Caco-2 (cell line): Measurements from ENCODE around the gene FOXP1. TPM values are rescaled to one million over a fixed set of nuclear protein-coding genes. Genes with fewer than 3 reads are reported as not detected.
A peak's percentile ranks its signal among the peaks of the same experiment; 100 is the strongest.

Experiments used
- BruUV-seq: library from RNA; stranded (reverse); fragments of 400-500 nt; replicated peaks from 2 replicates; lab custom pipeline; 2021; lab: Mats Ljungman, UMichigan
- CTCF ChIA-PET: fragments of 300-600 bp; sonication (Branson Sonifier 250); formaldehyde crosslinking; loops from one replicate; lab custom pipeline; 2022; ENCODE audit warnings: antibody characterized with exemption; lab: Charles Lee
- POLR2A ChIA-PET: fragments of 300-600 bp; sonication (Branson Sonifier 250); formaldehyde crosslinking; loops from one replicate; lab custom pipeline; 2022; ENCODE audit warnings: antibody characterized with exemption; lab: Charles Lee
- DNase-seq, 2 experiments: peaks; one replicate each; pipeline versions ENCODE4 v3.0.0 to v3.0.0-alpha.2; 2020 to 2022
- H3K27me3 ChIP-seq: replicated peaks from 2 replicates; pipeline ENCODE4 v1.6.0; 2011; ENCODE audit warnings: low read length; ENCODE audit not compliant: control insufficient read depth, insufficient read depth
- H3K36me3 ChIP-seq: 2 replicates; pipeline ENCODE4 v1.5.1; 2011; ENCODE audit warnings: low read length; ENCODE audit not compliant: control insufficient read depth, insufficient read depth
- H3K4me1 ChIP-seq: fragments of 250-450 bp; sonication (Bioruptor Pico); 2 replicates; pipeline ENCODE4 v1.5.1; 2020; ENCODE audit warnings: mild to moderate bottlenecking
- H3K4me3 ChIP-seq: 2 replicates; pipeline ENCODE4 v1.5.1; 2011; ENCODE audit warnings: low read depth, mild to moderate bottlenecking, control low read depth, low read length
- H3K9me3 ChIP-seq: fragments of 250-450 bp; sonication (Bioruptor Pico); 2 replicates; pipeline ENCODE4 v1.5.1; 2020; ENCODE audit warnings: mild to moderate bottlenecking, moderate library complexity
- H3K27ac Mint-ChIP-seq: one replicate; pipeline ENCODE4 v1.8.0; 2022; ENCODE audit warnings: mixed read lengths; ENCODE audit not compliant: unreplicated experiment
- H3K27me3 Mint-ChIP-seq: one replicate; pipeline ENCODE4 v1.8.0; 2022; ENCODE audit warnings: mixed read lengths; ENCODE audit not compliant: insufficient read depth, unreplicated experiment
- H3K36me3 Mint-ChIP-seq: one replicate; pipeline ENCODE4 v1.8.0; 2022; ENCODE audit warnings: mild to moderate bottlenecking, mixed read lengths; ENCODE audit not compliant: insufficient read depth, unreplicated experiment
- H3K4me1 Mint-ChIP-seq: one replicate; pipeline ENCODE4 v1.8.0; 2022; ENCODE audit warnings: low read depth, mixed read lengths; ENCODE audit not compliant: unreplicated experiment
- H3K4me3 Mint-ChIP-seq: one replicate; pipeline ENCODE4 v1.8.0; 2022; ENCODE audit warnings: mild to moderate bottlenecking, moderate library complexity, mixed read lengths; ENCODE audit not compliant: unreplicated experiment
- H3K9me3 Mint-ChIP-seq: one replicate; pipeline ENCODE4 v1.8.0; 2022; ENCODE audit warnings: mixed read lengths; ENCODE audit not compliant: unreplicated experiment
- CTCF ChIP-seq, 2 experiments: fragments of 200-600 bp in 1 of 2; IDR thresholded peaks; 1 replicate in 1 of 2; 2 replicates in 1 of 2; pipeline versions ENCODE4 v1.5.1 to v1.8.0; 2011 to 2022; ENCODE audit warnings: antibody characterized with exemption in 1 of 2, control low read depth in 1 of 2, inconsistent platforms in 1 of 2, low read depth in 1 of 2, low read length in 1 of 2, mild to moderate bottlenecking in 1 of 2, moderate library complexity in 1 of 2; ENCODE audit not compliant: insufficient read depth in 1 of 2, severe bottlenecking in 1 of 2, unreplicated experiment in 1 of 2
- intact Hi-C: fragments of 100-400 bp; cut with micrococcal nuclease; formaldehyde crosslinking; loops from one replicate; pipeline ENCODE4 v1.10.0; 2022; ENCODE audit not compliant: unreplicated experiment
- total RNA-seq: library from RNA; stranded (reverse); gene quantifications from 2 replicates; pipeline ENCODE4 v1.2.3, GENCODE V29; 2022

FOXP1 gene
- total RNA-seq, 1 experiment from 2014 or later = 131 TPM

DNA sequence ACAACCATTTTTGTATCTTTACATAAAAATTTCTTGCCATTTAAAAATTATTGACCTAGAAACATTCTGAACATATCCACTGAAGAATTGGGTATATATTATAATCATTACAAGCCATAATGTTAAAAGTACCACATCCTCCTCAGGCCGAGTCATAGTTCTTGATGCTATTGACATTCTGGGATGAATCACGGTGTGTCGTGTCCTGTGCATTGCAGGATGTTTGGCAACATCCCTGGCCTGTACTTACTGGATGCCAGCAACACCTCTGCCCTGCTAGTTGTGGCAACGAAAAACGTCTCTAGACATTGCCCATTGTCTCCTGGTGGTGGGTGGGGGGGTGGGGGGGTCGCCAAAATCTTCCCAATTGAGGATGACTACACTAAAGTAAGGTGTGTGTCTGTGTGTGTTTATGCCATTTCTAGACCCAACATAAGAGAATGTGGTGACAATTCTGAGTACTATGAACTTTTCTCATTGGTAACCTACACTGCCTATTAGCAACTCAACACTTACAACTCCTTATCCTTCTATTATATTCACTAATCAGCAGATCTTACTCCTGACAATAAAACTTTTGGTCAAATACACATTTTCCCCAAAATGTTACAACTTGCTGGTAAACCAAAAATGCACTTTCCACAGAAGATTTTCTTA, 471.6 kb downstream of the FOXP1 start:
- no peak for TF ChIP-seq CTCF (IDR thresholded peaks at IDR 0.05; ENCODE audit: insufficient read depth in 1 of 2, low read depth in 1 of 2, low read length in 1 of 2, severe bottlenecking in 1 of 2, unreplicated experiment in 1 of 2)
- no peak overlapping the region for H3K4me3 Mint-ChIP-seq
- intact Hi-C loops = no loop called here
- H3K27me3 Mint-ChIP-seq = no peaks in the 10 kb centered on the region
- Histone ChIP-seq H3K36me3 (peaks cover 3% of the 10 kb centered on the region), H3K9me3 (no peaks in the 10 kb centered on the region), H3K4me3 (no peak overlapping the region), H3K27me3 (no peaks in the 10 kb centered on the region), H3K4me1 (no peaks in the 10 kb centered on the region)
- peak overlapping the region; percentile 13 for H3K27ac Mint-ChIP-seq
- BruUV-seq = no TSS peak
- peaks cover 25% of the 10 kb centered on the region for H3K4me1 Mint-ChIP-seq
- POLR2A ChIA-PET = no interaction called here
- no peaks in the 10 kb centered on the region for H3K9me3 Mint-ChIP-seq
- no peak for DNase-seq
- CTCF ChIA-PET = no interaction called here
- H3K36me3 Mint-ChIP-seq = peaks cover 39% of the 10 kb centered on the region

DNA sequence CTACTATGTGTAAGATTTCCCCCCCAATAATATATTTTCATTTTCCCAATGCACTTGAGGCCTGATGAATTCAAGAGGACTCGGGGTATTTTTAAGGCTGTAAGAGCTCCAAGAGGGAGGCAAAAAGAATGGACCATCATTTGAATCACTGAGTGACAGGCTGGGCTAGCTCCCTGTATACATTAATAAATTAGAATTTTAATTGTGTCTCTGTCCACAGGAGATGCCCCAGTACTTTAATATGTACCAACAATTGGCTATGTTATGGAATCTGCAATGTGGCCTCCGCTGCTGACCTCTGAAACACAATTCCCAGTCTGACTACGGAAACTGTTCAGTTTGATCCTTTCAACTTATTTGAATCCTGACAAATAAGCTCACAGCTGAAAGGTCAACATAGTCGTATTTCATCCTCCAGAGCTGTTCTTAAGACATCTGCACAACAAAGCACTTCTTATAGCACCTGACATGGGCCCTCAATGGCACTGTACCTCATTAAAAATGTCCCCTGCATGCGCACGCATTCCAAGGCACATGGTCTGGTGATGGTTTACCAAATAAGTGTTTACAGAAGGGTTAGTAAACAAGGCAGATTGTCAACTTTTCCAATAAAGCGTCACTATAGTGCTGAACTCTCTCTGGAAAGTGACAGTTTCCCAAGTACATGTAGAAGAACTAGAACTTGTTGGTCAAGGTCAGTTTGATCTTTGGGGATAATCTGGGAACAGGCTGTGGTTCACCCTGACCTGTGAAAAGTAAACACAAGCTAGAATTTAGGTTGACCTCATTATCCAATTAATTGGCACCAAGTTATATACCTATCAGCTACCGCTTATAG, 472.9 kb downstream of the FOXP1 start:
- DNase-seq = no peak
- CTCF ChIA-PET = no interaction called here
- Mint-ChIP-seq H3K27ac (no peak overlapping the region), H3K4me3 (no peak overlapping the region), H3K4me1 (peaks cover 25% of the 10 kb centered on the region), H3K9me3 (no peaks in the 10 kb centered on the region), H3K27me3 (no peaks in the 10 kb centered on the region), H3K36me3 (peaks cover 45% of the 10 kb centered on the region)
- POLR2A ChIA-PET = no interaction called here
- peaks cover 5% of the 10 kb centered on the region; the same call in 1 of the 2 replicates for H3K4me1 ChIP-seq
- H3K36me3 ChIP-seq = peaks cover 3% of the 10 kb centered on the region
- no peak overlapping the region for H3K4me3 ChIP-seq
- TF ChIP-seq CTCF (IDR thresholded peaks at IDR 0.05; ENCODE audit: insufficient read depth in 1 of 2, low read depth in 1 of 2, low read length in 1 of 2, severe bottlenecking in 1 of 2, unreplicated experiment in 1 of 2) = no peak
- BruUV-seq = no TSS peak
- intact Hi-C loops = no loop called here
- no peaks in the 10 kb centered on the region for H3K27me3 ChIP-seq
- no peaks in the 10 kb centered on the region for H3K9me3 ChIP-seq

DNA sequence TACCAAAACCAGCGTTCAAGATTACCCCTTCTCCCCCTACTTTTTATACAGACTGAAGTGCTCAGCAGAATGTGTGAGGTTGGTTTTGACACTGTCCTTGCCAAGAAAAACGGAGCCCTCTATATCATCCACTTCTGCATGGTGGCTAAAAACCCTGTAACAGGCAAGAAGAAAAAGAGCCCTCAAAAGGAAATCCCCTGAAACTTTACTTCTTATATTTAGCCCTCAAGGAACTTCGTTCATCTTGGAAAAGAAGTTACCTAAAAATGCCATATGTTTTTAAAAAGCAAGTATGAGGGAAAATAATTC, 473.6 kb downstream of the FOXP1 start:
- no peak overlapping the region for H3K4me3 ChIP-seq
- CTCF ChIA-PET = no interaction called here
- peaks cover 3% of the 10 kb centered on the region for H3K36me3 ChIP-seq
- Mint-ChIP-seq H3K4me1 (peaks cover 22% of the 10 kb centered on the region), H3K36me3 (peaks cover 49% of the 10 kb centered on the region), H3K27me3 (no peaks in the 10 kb centered on the region), H3K4me3 (no peak overlapping the region), H3K9me3 (no peaks in the 10 kb centered on the region), H3K27ac (no peak overlapping the region)
- H3K4me1 ChIP-seq = peaks cover 5% of the 10 kb centered on the region; the same call in 1 of the 2 replicates
- TF ChIP-seq CTCF (IDR thresholded peaks at IDR 0.05; ENCODE audit: insufficient read depth in 1 of 2, low read depth in 1 of 2, low read length in 1 of 2, severe bottlenecking in 1 of 2, unreplicated experiment in 1 of 2) = no peak
- intact Hi-C loops = no loop called here
- no peak for DNase-seq
- POLR2A ChIA-PET = no interaction called here
- no peaks in the 10 kb centered on the region for H3K9me3 ChIP-seq
- BruUV-seq = no TSS peak
- H3K27me3 ChIP-seq = no peaks in the 10 kb centered on the region
